IMR-90 (cell line): ENCODE results near the gene SLFN12.
"Not testable (repeated sequence)": the region's sequence is repeated elsewhere in the genome, so short reads cannot be mapped to it uniquely, and the experiment has no call there.

Experiments
- CEBPB ChIP-seq: IDR thresholded peaks from 2 replicates; pipeline ENCODE4 v1.6.1; 2012; ENCODE audit warnings: low read depth, low read length, improper control_type of control experiment
- CTCF ChIP-seq: conservative IDR thresholded peaks from 2 replicates; pipeline ENCODE4 v1.5.1; 2012; ENCODE audit warnings: mild to moderate bottlenecking, low read depth, low read length, improper control_type of control experiment
- MAZ ChIP-seq: IDR thresholded peaks from 2 replicates; pipeline ENCODE4 v1.6.1; 2012; ENCODE audit warnings: low read depth, mild to moderate bottlenecking, low read length, improper control_type of control experiment, moderate library complexity, borderline replicate concordance
- MXI1 ChIP-seq: IDR thresholded peaks from 2 replicates; pipeline ENCODE4 v1.6.1; 2012; ENCODE audit warnings: low read depth, mild to moderate bottlenecking, low read length, moderate library complexity, borderline replicate concordance
- POLR2A ChIP-seq: IDR thresholded peaks from 2 replicates; pipeline ENCODE4 v1.6.1; 2012; ENCODE audit warnings: mild to moderate bottlenecking, low read depth, low read length
- RAD21 ChIP-seq: IDR thresholded peaks from 2 replicates; pipeline ENCODE4 v1.6.1; 2012; ENCODE audit warnings: low read length, improper control_type of control experiment
- RCOR1 ChIP-seq: IDR thresholded peaks from 2 replicates; pipeline ENCODE4 v1.6.1; 2012; ENCODE audit warnings: mild to moderate bottlenecking, low read length, improper control_type of control experiment; ENCODE audit not compliant: insufficient replicate concordance
- RFX5 ChIP-seq: IDR thresholded peaks from 2 replicates; pipeline ENCODE4 v1.8.0; 2012; ENCODE audit warnings: low read depth, mild to moderate bottlenecking, low read length, moderate library complexity
- SMC3 ChIP-seq: fragments of 150-350 bp; IDR thresholded peaks from 2 replicates; pipeline ENCODE4 v1.6.1; 2016; ENCODE audit warnings: low read depth, mild to moderate bottlenecking, antibody characterized with exemption, low read length, moderate library complexity
- USF2 ChIP-seq: fragments of 150-350 bp; IDR thresholded peaks from 2 replicates; pipeline ENCODE4 v1.6.1; 2017; ENCODE audit warnings: mild to moderate bottlenecking, antibody characterized with exemption, low read length, low read depth

- TF ChIP-seq CTCF, POLR2A, CEBPB, MXI1, RFX5, MAZ, USF2, RAD21, RCOR1, SMC3: not testable (repeated sequence)
Observed at GRCh38 chr17:35414707-35415106, 17.6 kb downstream of the SLFN12 start.
